GM23338 (cell line): ENCODE data around the gene SARNP.

Source experiments
- CTCF ChIP-seq, 2 experiments: fragments of 200-600 bp in 1 of 2; sonication (generic) in 1 of 2; conservative IDR thresholded peaks; 2 replicates each; pipeline versions ENCODE4 v1.5.1 to v1.6.1; 2016 to 2017; ENCODE audit warnings: antibody characterized with exemption in 2 of 2, low read depth in 2 of 2, mild to moderate bottlenecking in 2 of 2, moderate library complexity in 1 of 2
- EZH2phosphoT487 ChIP-seq: fragments of 200-600 bp; sonication (generic); IDR thresholded peaks from one replicate; pipeline ENCODE4 v1.8.1; 2018; ENCODE audit warnings: antibody characterized with exemption; ENCODE audit not compliant: unreplicated experiment
- JUNB ChIP-seq: IDR thresholded peaks from one replicate; pipeline ENCODE4 v1.6.1; 2016; ENCODE audit warnings: antibody characterized with exemption; ENCODE audit not compliant: unreplicated experiment
- REST ChIP-seq: IDR thresholded peaks from one replicate; pipeline ENCODE4 v1.6.1; 2018; ENCODE audit warnings: antibody characterized with exemption; ENCODE audit not compliant: unreplicated experiment

- TF ChIP-seq REST (no peak), EZH2phosphoT487 (no peak), CTCF (conservative IDR thresholded peaks at IDR 0.05; ENCODE audit: low read depth in 2 of 2) (no peak), JUNB (no peak)
Measured at GRCh38 chr12:55718015-55718414, 99.5 kb downstream of the SARNP start.
